Vagina (tissue), 2 donors: ENCODE data around the gene KLHL29. TPM values are rescaled to one million over a fixed set of nuclear protein-coding genes. Genes with fewer than 3 reads are reported as not detected.

ENCODE experiments used
- DNase-seq, 2 donors: peaks; one replicate each; pipeline ENCODE4 v3.0.0-alpha.2; 2017; ENCODE audit errors: extremely low spot score in 2 of 2
- H3K27ac ChIP-seq: fragments of 200-600 bp; sonication (generic); one replicate; pipeline ENCODE4 v1.5.1; 2019
- H3K27me3 ChIP-seq: fragments of 200-600 bp; sonication (generic); one replicate; pipeline ENCODE4 v1.5.1; 2019
- H3K36me3 ChIP-seq, 2 donors: fragments of 200-600 bp; sonication (generic); one replicate each; pipeline ENCODE4 v1.5.1; 2017 to 2019
- H3K4me1 ChIP-seq: fragments of 200-600 bp; sonication (generic); one replicate; pipeline ENCODE4 v1.5.1; 2019
- H3K4me3 ChIP-seq, 2 donors: fragments of 200-600 bp; sonication (generic); 1 replicate in 1 of 2; 2 replicates in 1 of 2; pipeline ENCODE4 v1.5.1; 2016 to 2019
- H3K9me3 ChIP-seq: fragments of 200-600 bp; sonication (generic); one replicate; pipeline ENCODE4 v1.5.1; 2019
- CTCF ChIP-seq, 3 experiments: fragments of 450-650 bp in 2 of 3; fragments of 200-600 bp in 1 of 3; sonication (generic) in 1 of 3; IDR thresholded peaks; one replicate each; pipeline ENCODE4 v1.5.1; 2017 to 2019; ENCODE audit warnings: antibody characterized with exemption in 3 of 3, mild to moderate bottlenecking in 2 of 3, moderate library complexity in 2 of 3
- POLR2A ChIP-seq, 2 donors: fragments of 450-650 bp; IDR thresholded peaks; one replicate each; pipeline ENCODE4 v1.6.1; 2017; ENCODE audit warnings: antibody characterized with exemption in 2 of 2, mild to moderate bottlenecking in 2 of 2, moderate library complexity in 2 of 2
- POLR2AphosphoS5 ChIP-seq, 2 donors: sonication (generic); formaldehyde crosslinking; IDR thresholded peaks; one replicate each; pipeline ENCODE4 v1.9.0; 2017; ENCODE audit warnings: antibody characterized with exemption in 2 of 2, mild to moderate bottlenecking in 2 of 2, low read depth in 1 of 2; ENCODE audit not compliant: insufficient read depth in 1 of 2
- intact Hi-C: fragments of 100-400 bp; cut with DNase I; formaldehyde crosslinking; loops from one replicate; pipeline ENCODE4 v1.15.1; 2023
- total RNA-seq: library from RNA; depleted of rRNA; stranded (reverse); fragments of >200 nt; gene quantifications from one replicate; pipeline ENCODE4 v1.2.3, GENCODE V29; 2016

KLHL29 gene
- total RNA-seq, 1 donor from 2014 or later: 19.4 TPM

DNA sequence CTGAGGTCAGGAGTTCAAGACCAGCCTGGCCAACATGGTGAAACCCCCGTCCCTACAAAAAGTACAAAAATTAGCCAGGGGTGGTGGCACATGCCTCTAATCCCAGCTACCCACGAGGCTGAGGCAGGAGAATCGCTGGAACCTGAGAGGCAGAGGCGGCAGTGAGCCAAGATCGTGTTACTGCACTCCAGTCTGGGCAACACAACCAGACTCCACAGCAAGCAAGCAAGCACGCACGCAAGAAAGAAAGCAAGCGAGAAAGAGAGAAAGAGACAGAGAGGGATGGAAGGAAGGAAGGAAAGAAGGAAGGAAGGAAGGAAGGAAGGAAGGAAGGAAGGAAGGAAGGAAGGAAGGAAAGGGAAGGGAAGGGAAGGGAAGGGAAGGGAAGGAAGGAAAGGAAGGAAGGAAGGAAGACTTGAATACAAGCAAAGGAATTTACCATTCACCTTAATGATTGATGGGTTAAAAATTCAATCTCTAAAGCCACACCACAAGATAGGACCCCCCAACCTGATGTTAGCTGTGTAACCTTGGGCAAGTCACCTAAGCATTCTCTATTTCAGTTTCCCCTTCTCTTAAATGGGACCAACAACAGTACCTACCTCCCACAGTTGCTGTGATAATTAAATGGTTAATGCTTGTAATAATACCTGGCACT lies 360.2 kb downstream of the KLHL29 start:
- intact Hi-C loops: no loop called here
- Histone ChIP-seq H3K9me3 (no peaks in the 10 kb centered on the region), H3K4me1 (peaks cover 15% of the 10 kb centered on the region), H3K27me3 (no peaks in the 10 kb centered on the region), H3K27ac (no peak overlapping the region), H3K36me3 (no peaks in the 10 kb centered on the region), H3K4me3 (no peak overlapping the region)
- no peak for TF ChIP-seq POLR2AphosphoS5 (IDR thresholded peaks at IDR 0.05; ENCODE audit: insufficient read depth in 1 of 2, low read depth in 1 of 2)
- TF ChIP-seq POLR2A (IDR thresholded peaks at IDR 0.05): no peak
- TF ChIP-seq CTCF (IDR thresholded peaks at IDR 0.05): no peak
- DNase-seq: no peak

DNA sequence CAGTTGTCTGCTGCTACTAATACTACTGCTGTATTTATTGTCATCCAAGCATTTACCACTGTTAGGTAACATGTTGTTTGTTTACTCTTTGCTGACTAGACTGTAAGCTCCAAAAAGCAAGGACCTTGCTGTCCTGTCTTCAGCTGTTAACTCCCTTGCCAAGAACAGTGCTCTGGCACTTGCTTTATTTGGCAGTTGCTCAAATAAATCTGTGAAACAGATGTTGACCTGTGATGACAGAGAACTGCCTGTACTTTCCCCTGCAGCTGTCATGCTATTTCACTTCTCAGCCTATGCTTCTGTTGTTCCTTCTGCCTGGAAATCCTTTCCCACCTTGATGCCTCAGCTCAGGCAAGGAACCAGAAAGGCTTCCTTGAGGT lies 360.7 kb downstream of the KLHL29 start:
- intact Hi-C loops: no loop called here
- Histone ChIP-seq H3K9me3 (no peaks in the 10 kb centered on the region), H3K36me3 (peaks cover 0 to 5% of the 10 kb centered on the region in 2 donors), H3K27me3 (no peaks in the 10 kb centered on the region), H3K27ac (no peak overlapping the region), H3K4me1 (peaks cover 15% of the 10 kb centered on the region), H3K4me3 (no peak overlapping the region)
- TF ChIP-seq POLR2AphosphoS5 (IDR thresholded peaks at IDR 0.05; ENCODE audit: insufficient read depth in 1 of 2, low read depth in 1 of 2): peak in 1 of 2 donors; percentile 76
- no peak for TF ChIP-seq CTCF (IDR thresholded peaks at IDR 0.05)
- no peak for DNase-seq

DNA sequence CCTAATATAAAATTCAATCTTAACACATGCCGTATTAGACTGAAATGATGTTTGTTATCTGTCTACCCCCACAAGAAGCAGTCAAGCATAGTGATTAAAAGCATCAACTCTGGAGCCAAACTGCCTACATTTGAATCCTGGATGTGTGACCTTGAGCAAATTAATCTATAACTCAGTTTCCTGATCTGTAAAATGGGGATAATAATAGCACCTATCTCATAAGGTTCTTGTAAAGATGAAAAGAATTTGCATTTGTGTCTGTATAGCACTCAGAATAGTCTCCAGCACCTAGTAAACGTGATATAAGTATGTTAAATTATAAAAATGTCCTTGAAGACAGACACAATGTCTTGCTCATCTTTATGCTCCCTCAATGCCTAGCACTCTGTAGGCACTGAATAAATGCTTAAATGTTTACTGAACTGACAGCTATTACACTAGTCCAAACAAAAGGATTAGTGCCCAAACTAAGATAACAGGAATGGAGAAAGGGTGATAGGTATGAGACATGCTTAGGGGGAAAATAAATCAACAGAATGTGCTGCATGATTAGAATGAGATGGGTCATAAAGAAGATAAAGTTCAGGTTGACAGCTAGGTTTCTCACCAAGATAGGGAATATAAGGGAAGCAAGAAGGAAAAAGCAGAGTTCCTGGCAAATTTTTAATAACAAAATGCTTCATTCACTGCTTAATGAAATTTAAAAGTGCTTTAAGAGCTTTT lies 361.3 kb downstream of the KLHL29 start:
- intact Hi-C loops: no loop called here
- no peak for TF ChIP-seq CTCF (IDR thresholded peaks at IDR 0.05)
- no peak for TF ChIP-seq POLR2A (IDR thresholded peaks at IDR 0.05)
- no peak for TF ChIP-seq POLR2AphosphoS5 (IDR thresholded peaks at IDR 0.05; ENCODE audit: insufficient read depth in 1 of 2, low read depth in 1 of 2)
- DNase-seq: no peak
- peaks cover 15% of the 10 kb centered on the region for H3K4me1 ChIP-seq
- no peaks in the 10 kb centered on the region for H3K27me3 ChIP-seq
- H3K27ac ChIP-seq: no peak overlapping the region
- no peak overlapping the region for H3K4me3 ChIP-seq
- no peaks in the 10 kb centered on the region for H3K9me3 ChIP-seq
- peaks cover 0 to 9% of the 10 kb centered on the region in 2 donors for H3K36me3 ChIP-seq

- no peak for TF ChIP-seq POLR2A (IDR thresholded peaks at IDR 0.05)
- no peak for TF ChIP-seq POLR2AphosphoS5 (IDR thresholded peaks at IDR 0.05; ENCODE audit: insufficient read depth in 1 of 2, low read depth in 1 of 2)
- TF ChIP-seq CTCF (IDR thresholded peaks at IDR 0.05): no peak
- Histone ChIP-seq H3K4me3 (no peak overlapping the region), H3K36me3 (peaks cover 0 to 19% of the 10 kb centered on the region in 2 donors), H3K27me3 (no peaks in the 10 kb centered on the region), H3K9me3 (no peaks in the 10 kb centered on the region), H3K27ac (no peak overlapping the region), H3K4me1 (peaks cover 6% of the 10 kb centered on the region)
- no peak for DNase-seq
- intact Hi-C loops: no loop called here
Measured at GRCh38 chr2:23751747-23752265, 366.8 kb downstream of the KLHL29 start.
